Body of pancreas (tissue), 4 donors: ENCODE results near the gene PMF1.

Experiments
- POLR2A ChIP-seq, 3 donors: fragments of 450-650 bp; IDR thresholded peaks; one replicate each; pipeline ENCODE4 v1.6.1; 2016; ENCODE audit warnings: antibody characterized with exemption in 3 of 3, mild to moderate bottlenecking in 2 of 3
- TF ChIP-seq, protein P1 (sequence below), 7 experiments: fragments of 450-650 bp in 4 of 7; fragments of 200-600 bp in 3 of 7; sonication (generic) in 3 of 7; IDR thresholded peaks; one replicate each; pipeline ENCODE4 v1.5.1; 2016 to 2019; ENCODE audit warnings: antibody characterized with exemption in 7 of 7

GRCh38 chr1:156172696-156173470 lies 39.9 kb upstream of the PMF1 start:
- TF ChIP-seq, protein P1, sequence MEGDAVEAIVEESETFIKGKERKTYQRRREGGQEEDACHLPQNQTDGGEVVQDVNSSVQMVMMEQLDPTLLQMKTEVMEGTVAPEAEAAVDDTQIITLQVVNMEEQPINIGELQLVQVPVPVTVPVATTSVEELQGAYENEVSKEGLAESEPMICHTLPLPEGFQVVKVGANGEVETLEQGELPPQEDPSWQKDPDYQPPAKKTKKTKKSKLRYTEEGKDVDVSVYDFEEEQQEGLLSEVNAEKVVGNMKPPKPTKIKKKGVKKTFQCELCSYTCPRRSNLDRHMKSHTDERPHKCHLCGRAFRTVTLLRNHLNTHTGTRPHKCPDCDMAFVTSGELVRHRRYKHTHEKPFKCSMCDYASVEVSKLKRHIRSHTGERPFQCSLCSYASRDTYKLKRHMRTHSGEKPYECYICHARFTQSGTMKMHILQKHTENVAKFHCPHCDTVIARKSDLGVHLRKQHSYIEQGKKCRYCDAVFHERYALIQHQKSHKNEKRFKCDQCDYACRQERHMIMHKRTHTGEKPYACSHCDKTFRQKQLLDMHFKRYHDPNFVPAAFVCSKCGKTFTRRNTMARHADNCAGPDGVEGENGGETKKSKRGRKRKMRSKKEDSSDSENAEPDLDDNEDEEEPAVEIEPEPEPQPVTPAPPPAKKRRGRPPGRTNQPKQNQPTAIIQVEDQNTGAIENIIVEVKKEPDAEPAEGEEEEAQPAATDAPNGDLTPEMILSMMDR (IDR thresholded peaks at IDR 0.05), result no peak
- no peak for TF ChIP-seq POLR2A (IDR thresholded peaks at IDR 0.05)
